Memory B cell (primary cell): ENCODE results near the gene HSD11B2.
A peak's percentile ranks its signal among the peaks of the same experiment; 100 is the strongest.

Experiments used
- ATAC-seq: fragments of 150-1000 bp; cut with Tn5 transposase; 2 replicates; pipeline ENCODE4 v1.10.0; 2021; ENCODE audit warnings: low read depth, mild to moderate bottlenecking, moderate library complexity
- DNase-seq, 2 donors: peaks; one replicate each; pipeline ENCODE4 v3.0.0; 2022; ENCODE audit warnings: low spot score in 2 of 2
- H3K27ac Mint-ChIP-seq: one replicate; pipeline ENCODE4 v1.8.0; 2022; ENCODE audit warnings: mild to moderate bottlenecking, moderate library complexity, mixed read lengths
- H3K27me3 Mint-ChIP-seq: one replicate; pipeline ENCODE4 v1.8.0; 2022; ENCODE audit warnings: mixed read lengths
- H3K36me3 Mint-ChIP-seq: one replicate; pipeline ENCODE4 v1.8.0; 2022; ENCODE audit warnings: mild to moderate bottlenecking, mixed read lengths
- H3K4me1 Mint-ChIP-seq: one replicate; pipeline ENCODE4 v1.8.0; 2022; ENCODE audit warnings: mixed read lengths
- H3K4me3 Mint-ChIP-seq: one replicate; pipeline ENCODE4 v1.8.0; 2022; ENCODE audit warnings: mild to moderate bottlenecking, moderate library complexity, mixed read lengths
- H3K9me3 Mint-ChIP-seq: one replicate; pipeline ENCODE4 v1.8.0; 2022; ENCODE audit warnings: mixed read lengths

The HSD11B2 gene

DNA sequence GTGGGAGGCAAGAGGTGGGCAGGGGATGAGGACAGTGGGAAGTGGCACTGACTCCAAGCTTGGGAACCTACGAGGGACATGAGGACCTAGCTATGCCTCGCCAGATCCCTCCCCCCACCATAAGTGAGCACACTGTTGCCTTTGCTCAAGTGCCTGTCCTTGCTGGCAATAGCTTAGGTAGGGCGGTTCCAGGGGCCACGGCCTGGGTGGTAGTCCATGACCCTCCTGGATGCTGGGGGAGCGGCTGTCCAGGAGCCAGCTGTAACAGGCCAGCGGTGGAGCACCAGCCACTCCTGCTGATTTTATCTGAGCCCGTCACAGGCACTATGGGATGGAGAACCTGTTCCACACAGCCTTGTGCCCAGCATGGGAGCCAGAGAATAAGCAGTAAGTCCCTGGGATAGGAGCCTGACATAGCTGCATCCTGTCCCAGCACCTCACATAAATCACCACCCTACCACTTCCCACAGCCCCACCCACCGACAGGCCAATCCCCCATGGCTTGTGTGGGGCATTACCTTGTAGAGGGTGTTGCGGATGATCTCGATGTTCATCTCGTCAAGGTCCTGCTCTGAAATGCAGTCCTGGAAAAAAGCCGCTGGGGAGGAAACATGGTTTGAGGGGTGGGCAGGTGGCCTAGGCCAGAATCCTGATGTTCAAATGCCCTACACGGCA is 11.8 kb downstream of the HSD11B2 start:
- Mint-ChIP-seq H3K9me3 (no peaks in the 10 kb centered on the region), H3K36me3 (peaks cover 32% of the 10 kb centered on the region), H3K27me3 (no peaks in the 10 kb centered on the region), H3K4me1 (peaks cover 12% of the 10 kb centered on the region), H3K27ac (no peak overlapping the region), H3K4me3 (no peak overlapping the region)
- ATAC-seq (no peak), DNase-seq (no peak)

DNA sequence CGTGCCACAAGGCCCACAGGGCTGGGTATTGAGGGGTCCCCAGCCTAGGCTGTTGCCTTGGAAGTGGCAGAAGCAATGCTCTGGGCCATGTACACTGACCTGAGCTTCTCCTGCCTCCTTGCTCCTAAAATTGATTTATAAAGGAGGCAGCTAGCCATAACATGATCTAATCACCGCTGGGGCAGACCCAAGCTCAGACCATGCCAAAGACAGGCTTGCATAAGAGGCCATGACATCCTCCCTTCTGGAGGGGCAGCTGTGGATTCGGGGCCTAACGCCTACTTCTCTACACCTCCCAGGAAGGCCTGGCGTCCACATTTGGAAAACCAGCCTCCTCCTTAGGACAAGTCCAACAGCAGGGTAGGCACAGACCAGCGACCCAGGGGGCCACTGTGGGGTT is 12.3 kb downstream of the HSD11B2 start:
- Mint-ChIP-seq H3K36me3 (peaks cover 31% of the 10 kb centered on the region), H3K4me1 (peaks cover 10% of the 10 kb centered on the region), H3K27me3 (no peaks in the 10 kb centered on the region), H3K4me3 (no peak overlapping the region), H3K9me3 (no peaks in the 10 kb centered on the region), H3K27ac (no peak overlapping the region)
- ATAC-seq (no peak), DNase-seq (no peak)

DNA sequence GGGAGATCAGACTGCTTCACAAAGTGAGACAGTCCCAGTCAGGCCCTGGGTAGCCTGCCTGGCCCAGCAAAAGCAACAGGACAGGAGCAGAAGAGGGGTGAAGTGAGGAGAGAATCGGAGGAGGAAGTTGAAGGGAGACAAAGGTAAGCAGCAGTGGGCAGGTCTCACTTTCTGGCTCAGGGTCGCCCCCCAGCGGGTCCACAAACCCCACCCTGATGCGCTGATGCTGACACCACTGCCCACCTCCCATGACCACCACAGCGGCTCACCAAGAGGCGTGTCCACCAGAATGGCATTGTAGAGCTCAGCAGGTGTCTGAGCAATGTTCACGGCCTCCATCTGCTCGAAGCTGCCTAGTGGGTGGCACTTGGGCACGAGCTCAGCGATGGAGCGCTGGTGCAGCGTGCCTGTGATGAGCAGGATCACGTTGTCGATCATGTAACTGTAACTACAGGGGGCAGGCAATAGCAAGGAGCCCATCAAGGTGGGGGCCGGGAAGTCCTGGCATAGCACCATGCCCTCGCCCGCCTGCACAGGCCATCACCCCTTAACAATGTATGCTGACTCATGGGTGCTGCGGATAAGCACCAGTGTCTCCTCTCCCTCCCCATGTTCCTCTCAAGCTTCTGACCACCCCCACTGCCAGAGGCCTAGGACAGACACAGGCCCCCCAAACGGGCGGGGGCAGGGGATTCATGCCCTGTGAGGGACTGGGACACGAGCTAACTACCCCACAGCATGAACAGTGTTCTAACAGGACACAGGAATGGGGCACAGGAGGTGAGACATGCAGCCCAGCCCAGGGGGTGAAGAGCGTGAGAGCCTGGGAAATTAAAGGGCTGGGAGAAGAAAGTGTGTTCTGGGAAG is 13.6 kb downstream of the HSD11B2 start:
- Mint-ChIP-seq H3K4me1 (peaks cover 6% of the 10 kb centered on the region), H3K36me3 (peaks cover 26% of the 10 kb centered on the region), H3K27me3 (no peaks in the 10 kb centered on the region), H3K9me3 (no peaks in the 10 kb centered on the region), H3K4me3 (no peak overlapping the region), H3K27ac (no peak overlapping the region)
- no peak for ATAC-seq
- no peak for DNase-seq

DNA sequence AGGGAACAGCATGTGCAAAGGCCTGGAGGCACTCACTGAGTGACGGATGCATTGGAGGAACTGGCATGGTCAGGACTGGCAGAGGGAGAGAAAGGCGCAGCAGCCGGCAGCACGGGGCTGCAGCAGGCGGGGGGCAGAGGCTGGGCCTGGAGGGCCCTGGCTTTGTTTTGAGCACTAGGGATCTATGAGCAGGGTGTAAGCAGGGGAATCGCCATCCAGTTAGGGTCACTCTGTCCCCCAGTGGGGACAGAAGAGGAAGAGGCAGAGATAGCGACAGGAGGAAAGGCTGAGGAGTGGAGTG is 14.2 kb downstream of the HSD11B2 start:
- peaks cover 28% of the 10 kb centered on the region for H3K36me3 Mint-ChIP-seq
- peaks cover 8% of the 10 kb centered on the region for H3K4me1 Mint-ChIP-seq
- no peaks in the 10 kb centered on the region for H3K9me3 Mint-ChIP-seq
- H3K27me3 Mint-ChIP-seq = no peaks in the 10 kb centered on the region
- DNase-seq = no peak
- H3K27ac Mint-ChIP-seq = no peak overlapping the region
- H3K4me3 Mint-ChIP-seq = no peak overlapping the region
- ATAC-seq = no peak

DNA sequence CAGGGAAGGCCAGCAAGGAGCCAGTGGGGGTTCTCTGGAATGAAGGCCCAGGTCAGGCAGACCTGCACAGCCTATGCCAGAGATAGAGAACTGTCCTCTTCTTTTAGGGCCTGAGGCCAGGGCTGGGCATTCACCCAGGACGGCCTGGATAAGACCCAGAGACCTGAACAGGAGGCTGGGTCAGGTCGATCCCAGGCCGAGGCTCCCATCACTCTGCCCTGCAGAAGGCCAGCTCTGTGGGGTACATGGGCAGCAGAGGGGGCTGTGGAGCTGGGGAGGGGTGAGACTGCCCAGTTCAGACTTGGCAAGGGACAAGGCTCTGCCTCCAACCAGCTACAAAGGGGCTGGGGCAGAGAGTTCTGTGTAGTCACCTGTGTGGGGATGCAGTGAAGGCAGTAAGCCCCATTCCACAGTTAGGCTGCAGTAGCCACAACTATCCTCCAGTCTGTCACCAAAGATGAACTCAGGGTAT is 14.6 kb downstream of the HSD11B2 start:
- Mint-ChIP-seq H3K9me3 (no peaks in the 10 kb centered on the region), H3K4me3 (no peak overlapping the region), H3K27ac (no peak overlapping the region), H3K27me3 (no peaks in the 10 kb centered on the region), H3K36me3 (peaks cover 29% of the 10 kb centered on the region), H3K4me1 (peaks cover 12% of the 10 kb centered on the region)
- no peak for DNase-seq
- no peak for ATAC-seq

GRCh38 chr16:67445913-67446907 is 15.3 kb downstream of the HSD11B2 start:
- Mint-ChIP-seq H3K4me3 (no peak overlapping the region), H3K9me3 (no peaks in the 10 kb centered on the region), H3K4me1 (peaks cover 17% of the 10 kb centered on the region), H3K27me3 (no peaks in the 10 kb centered on the region), H3K36me3 (peaks cover 34% of the 10 kb centered on the region), H3K27ac (peak overlapping the region; percentile 61)
- ATAC-seq (no peak), DNase-seq (no peak)

DNA sequence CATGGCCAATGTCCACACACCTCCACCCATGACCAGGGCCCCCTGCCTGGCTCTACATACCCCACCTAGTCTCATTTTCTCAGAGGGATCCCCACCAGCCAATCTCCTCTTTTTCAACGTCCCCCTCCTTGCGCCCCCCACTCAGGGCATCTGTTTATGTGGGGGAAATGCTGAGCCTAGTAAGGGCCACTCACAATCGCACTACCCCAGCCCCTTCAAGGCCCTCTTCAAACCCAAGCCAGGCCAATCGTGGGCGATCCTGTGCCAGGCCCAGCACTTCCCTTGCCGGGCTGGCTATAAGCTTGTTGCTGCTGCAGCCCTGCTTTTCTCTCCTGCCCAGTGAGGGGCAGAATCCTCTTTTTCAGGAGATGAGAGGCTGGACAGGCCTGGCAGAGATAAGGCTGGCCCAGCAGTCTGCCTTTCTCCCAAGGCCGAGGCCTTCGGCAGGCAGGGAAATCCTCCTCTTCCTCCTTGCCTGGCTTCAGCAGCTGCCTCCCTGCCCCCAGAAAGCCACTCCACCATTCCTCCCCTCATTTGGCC is 16.1 kb downstream of the HSD11B2 start:
- H3K27ac Mint-ChIP-seq = peak overlapping the region; percentile 61
- ATAC-seq (no peak), DNase-seq (no peak)
- H3K4me3 Mint-ChIP-seq = no peak overlapping the region
- H3K27me3 Mint-ChIP-seq = no peaks in the 10 kb centered on the region
- peaks cover 36% of the 10 kb centered on the region for H3K36me3 Mint-ChIP-seq
- H3K4me1 Mint-ChIP-seq = peaks cover 18% of the 10 kb centered on the region
- no peaks in the 10 kb centered on the region for H3K9me3 Mint-ChIP-seq

DNA sequence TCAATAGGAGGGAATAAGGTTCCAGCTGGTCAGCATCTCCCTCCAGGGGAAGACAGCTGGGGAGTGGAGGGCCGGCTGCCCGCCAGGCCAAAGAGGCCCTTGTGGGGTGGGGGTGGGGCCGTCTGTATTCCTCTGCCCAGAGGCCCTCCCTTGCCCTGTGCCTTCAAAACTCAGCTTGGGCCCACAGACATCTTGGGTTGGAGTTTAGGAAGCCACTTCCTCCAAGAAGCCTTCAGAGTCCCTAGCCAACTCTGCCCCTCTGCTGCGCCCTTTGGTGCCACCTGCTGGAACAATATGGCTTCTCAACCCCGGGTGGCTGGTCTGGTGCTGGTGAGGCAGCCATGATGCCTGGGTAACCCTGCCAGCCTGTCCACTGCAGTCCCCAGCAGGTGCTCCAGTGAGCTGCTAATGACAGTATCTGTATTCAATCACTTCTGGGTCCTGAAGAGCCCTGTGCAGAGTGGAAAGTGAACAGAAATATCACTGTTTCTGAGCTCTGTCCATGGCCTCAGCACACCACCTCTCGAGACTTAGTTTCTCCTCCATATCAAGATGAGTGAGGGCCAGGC is 16.7 kb downstream of the HSD11B2 start:
- Mint-ChIP-seq H3K27ac (no peak overlapping the region), H3K4me1 (peaks cover 18% of the 10 kb centered on the region), H3K9me3 (no peaks in the 10 kb centered on the region), H3K36me3 (peaks cover 36% of the 10 kb centered on the region), H3K27me3 (no peaks in the 10 kb centered on the region), H3K4me3 (no peak overlapping the region)
- DNase-seq (peak in 1 of 2 donors; percentile 45), ATAC-seq (peak; percentile 69)

- no peak overlapping the region for H3K4me3 Mint-ChIP-seq
- no peaks in the 10 kb centered on the region for H3K27me3 Mint-ChIP-seq
- peaks cover 20% of the 10 kb centered on the region for H3K4me1 Mint-ChIP-seq
- H3K36me3 Mint-ChIP-seq = peaks cover 37% of the 10 kb centered on the region
- no peaks in the 10 kb centered on the region for H3K9me3 Mint-ChIP-seq
- H3K27ac Mint-ChIP-seq = no peak overlapping the region
- DNase-seq (no peak), ATAC-seq (no peak)
Observed at GRCh38 chr16:67448580-67448979, 17.7 kb downstream of the HSD11B2 start.

DNA sequence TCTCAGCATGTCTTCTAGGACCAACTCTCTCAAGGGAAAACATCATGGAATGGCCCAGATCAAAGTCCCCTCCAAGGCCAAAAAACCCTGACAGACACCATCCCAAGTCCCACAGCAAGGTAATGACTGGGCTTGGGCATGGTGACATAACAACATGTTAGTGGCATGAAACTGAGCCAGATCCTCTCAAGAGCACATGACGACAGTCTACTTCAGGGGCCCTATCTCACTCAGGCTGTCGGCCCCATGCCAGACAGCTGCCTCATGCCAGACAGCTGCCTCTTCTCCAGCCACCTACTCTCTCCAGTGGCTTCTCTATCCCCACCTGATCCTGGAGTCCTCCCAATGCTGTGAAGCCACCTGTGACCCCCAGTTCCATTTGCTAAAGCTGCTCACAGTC is 18.4 kb downstream of the HSD11B2 start:
- Mint-ChIP-seq H3K4me1 (peaks cover 26% of the 10 kb centered on the region), H3K27ac (no peak overlapping the region), H3K27me3 (no peaks in the 10 kb centered on the region), H3K36me3 (peaks cover 34% of the 10 kb centered on the region), H3K9me3 (no peaks in the 10 kb centered on the region), H3K4me3 (no peak overlapping the region)
- no peak for DNase-seq
- no peak for ATAC-seq

GRCh38 chr16:67449739-67450138 is 18.8 kb downstream of the HSD11B2 start:
- no peak for ATAC-seq
- Mint-ChIP-seq H3K27me3 (no peaks in the 10 kb centered on the region), H3K4me1 (peaks cover 26% of the 10 kb centered on the region), H3K27ac (no peak overlapping the region), H3K4me3 (no peak overlapping the region), H3K36me3 (peaks cover 33% of the 10 kb centered on the region), H3K9me3 (no peaks in the 10 kb centered on the region)
- no peak for DNase-seq

DNA sequence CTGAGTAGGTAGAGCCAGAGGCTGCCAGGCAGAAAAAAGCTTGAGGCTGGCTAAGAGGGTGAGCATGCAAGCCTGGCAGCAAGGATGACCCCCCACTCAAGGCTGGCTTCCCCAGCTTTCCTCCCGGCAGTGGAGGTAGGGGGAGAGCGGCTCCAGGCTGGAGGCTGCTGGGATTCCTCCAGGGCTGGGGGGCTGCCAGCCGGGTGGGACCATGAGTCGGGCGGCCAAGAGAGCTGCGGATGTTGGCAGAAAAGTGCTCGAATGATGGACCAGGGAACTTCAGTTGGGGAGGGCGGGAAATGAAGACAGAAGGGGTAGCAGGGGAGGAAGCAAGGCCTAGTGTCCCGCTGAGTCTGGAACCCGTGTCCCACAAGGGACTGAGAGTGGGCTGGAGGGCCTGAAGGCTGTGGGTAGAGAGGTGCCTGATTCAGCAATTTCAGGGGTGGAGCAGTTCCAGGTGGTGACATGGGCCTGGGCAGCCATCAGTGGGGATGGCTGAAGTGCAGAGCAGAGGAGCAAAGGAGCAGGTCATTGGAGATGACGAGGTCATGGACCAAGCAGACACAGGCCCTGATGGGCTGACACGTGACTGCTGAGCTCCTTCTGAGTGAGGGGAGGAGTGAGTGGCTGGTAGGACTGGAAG is 20.3 kb downstream of the HSD11B2 start:
- Mint-ChIP-seq H3K4me1 (peaks cover 23% of the 10 kb centered on the region), H3K9me3 (no peaks in the 10 kb centered on the region), H3K27me3 (no peaks in the 10 kb centered on the region), H3K36me3 (peaks cover 28% of the 10 kb centered on the region), H3K27ac (no peak overlapping the region), H3K4me3 (no peak overlapping the region)
- DNase-seq = no peak
- no peak for ATAC-seq
